Ovary (tissue), 3 donors: Measurements from ENCODE around the gene CD3E.

Source experiments
- CTCF ChIP-seq, 3 donors: fragments of 450-650 bp in 2 of 3; fragments of 200-600 bp in 1 of 3; IDR thresholded peaks; one replicate each; pipeline versions ENCODE4 v1.5.1 to v1.8.0; 2016 to 2022; ENCODE audit warnings: antibody characterized with exemption in 3 of 3, mild to moderate bottlenecking in 1 of 3
- POLR2A ChIP-seq: fragments of 450-650 bp; IDR thresholded peaks from one replicate; pipeline ENCODE4 v1.6.1; 2017; ENCODE audit warnings: antibody characterized with exemption, mild to moderate bottlenecking, moderate library complexity
- donor health status: DM: no; HTN: no; CAD: no.

DNA sequence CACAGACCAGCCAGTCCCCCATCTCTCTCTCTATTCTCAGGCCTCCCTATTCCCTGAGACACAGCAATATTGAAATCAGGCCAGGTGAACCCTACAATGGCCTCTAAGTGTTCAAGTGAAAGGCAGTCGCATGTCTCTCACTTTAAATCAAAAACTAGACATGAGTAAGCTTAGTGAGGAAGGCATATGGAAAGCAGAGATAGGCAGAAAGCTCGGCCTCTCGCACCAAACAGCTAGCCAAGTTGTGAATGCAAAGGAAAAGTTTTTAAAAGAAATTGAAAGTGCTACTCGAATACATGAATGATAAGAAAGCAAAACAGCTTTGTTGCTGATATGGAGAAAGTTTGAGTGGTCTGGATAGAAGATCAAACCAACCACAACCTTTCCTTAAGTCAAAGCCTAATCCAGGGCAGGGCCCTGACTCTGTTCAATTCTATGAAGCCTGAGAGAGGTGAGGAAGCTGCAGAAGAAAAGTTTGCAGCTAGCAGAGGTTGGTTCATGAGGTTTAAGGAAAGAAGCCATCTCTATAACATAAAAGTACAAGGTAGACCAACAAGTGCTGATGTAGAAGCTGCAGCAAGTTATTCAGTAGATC is 20.7 kb upstream of the CD3E start:
- TF ChIP-seq CTCF (IDR thresholded peaks at IDR 0.05) (no peak), POLR2A (no peak)
